Uterus (tissue), 4 donors: ENCODE data around the gene GALNTL6. TPM values are rescaled to one million over a fixed set of nuclear protein-coding genes. Genes with fewer than 3 reads are reported as not detected.

Experiments used
- DNase-seq, 2 donors: peaks; one replicate each; pipeline ENCODE4 v3.0.0-alpha.2; 2019 to 2020
- H3K27ac ChIP-seq, 2 donors: fragments of 200-600 bp; sonication (generic); 1 replicate in 1 of 2; 2 replicates in 1 of 2; pipeline ENCODE4 v1.5.1; 2016 to 2018
- H3K27me3 ChIP-seq, 2 donors: fragments of 200-600 bp; sonication (generic); one replicate each; pipeline ENCODE4 v1.5.1; 2018 to 2019; ENCODE audit warnings: control low read depth in 1 of 2
- H3K36me3 ChIP-seq, 2 donors: fragments of 200-600 bp; sonication (generic); one replicate each; pipeline ENCODE4 v1.5.1; 2019; ENCODE audit warnings: control low read depth in 1 of 2
- H3K4me1 ChIP-seq, 2 donors: fragments of 200-600 bp; sonication (generic); one replicate each; pipeline ENCODE4 v1.5.1; 2018 to 2019; ENCODE audit warnings: control low read depth in 1 of 2
- H3K4me3 ChIP-seq, 2 donors: fragments of 200-600 bp; sonication (generic); 1 replicate in 1 of 2; 2 replicates in 1 of 2; pipeline ENCODE4 v1.5.1; 2018 to 2019; ENCODE audit warnings: mild to moderate bottlenecking in 1 of 2
- H3K9me3 ChIP-seq, 2 donors: fragments of 200-600 bp; sonication (generic); one replicate each; pipeline ENCODE4 v1.5.1; 2019; ENCODE audit warnings: control low read depth in 1 of 2
- CTCF ChIP-seq, 4 experiments: fragments of 200-600 bp in 2 of 4; fragments of 450-650 bp in 2 of 4; sonication (generic) in 2 of 4; IDR thresholded peaks; one replicate each; pipeline ENCODE4 v1.5.1; 2016 to 2019; ENCODE audit warnings: antibody characterized with exemption in 4 of 4, mild to moderate bottlenecking in 2 of 4, moderate library complexity in 1 of 4
- POLR2A ChIP-seq, 2 donors: fragments of 450-650 bp; IDR thresholded peaks; one replicate each; pipeline ENCODE4 v1.6.1; 2016; ENCODE audit warnings: antibody characterized with exemption in 2 of 2, mild to moderate bottlenecking in 1 of 2, moderate library complexity in 1 of 2
- intact Hi-C: fragments of 100-400 bp; cut with DNase I; formaldehyde crosslinking; loops from one replicate; pipeline ENCODE4 v1.15.1; 2023; ENCODE audit warnings: low total_unique reads
- total RNA-seq, 4 donors: library from RNA; depleted of rRNA in 3 of 4; stranded (reverse); fragments of >200 nt in 3 of 4; gene quantifications; one replicate each; pipeline versions ENCODE4 v1.1.0 to v1.2.4, GENCODE V29; 2014 to 2023
- donor health status: DM: yes; HTN: yes; CAD: no.

Gene GALNTL6
- total RNA-seq, 4 donors from 2014 or later: 2.6 TPM; not detected in 3

- intact Hi-C loops: no loop called here
- no peak for DNase-seq
- H3K27me3 ChIP-seq: no peaks in the 10 kb centered on the region
Observed at GRCh38 chr4:172842779-172843178, 1029.6 kb downstream of the GALNTL6 start.

GRCh38 chr4:172843192-172843591, 1030.0 kb downstream of the GALNTL6 start:
- TF ChIP-seq CTCF (IDR thresholded peaks at IDR 0.05) (no peak), POLR2A (IDR thresholded peaks at IDR 0.05) (no peak)
- intact Hi-C loops: no loop called here
- no peaks in the 10 kb centered on the region for H3K36me3 ChIP-seq
- H3K27me3 ChIP-seq: no peaks in the 10 kb centered on the region
- H3K9me3 ChIP-seq: no peaks in the 10 kb centered on the region
- H3K4me1 ChIP-seq: no peaks in the 10 kb centered on the region
- no peak for DNase-seq
- H3K27ac ChIP-seq: no peak overlapping the region
- no peak overlapping the region for H3K4me3 ChIP-seq

More at GRCh38 chr4:172842779-172843178, 1029.6 kb downstream of the GALNTL6 start:
- no peaks in the 10 kb centered on the region for H3K36me3 ChIP-seq
- no peak overlapping the region for H3K4me3 ChIP-seq
- H3K9me3 ChIP-seq: no peaks in the 10 kb centered on the region
- no peak overlapping the region for H3K27ac ChIP-seq
- H3K4me1 ChIP-seq: no peaks in the 10 kb centered on the region
- no peak for TF ChIP-seq CTCF (IDR thresholded peaks at IDR 0.05)
- TF ChIP-seq POLR2A (IDR thresholded peaks at IDR 0.05): no peak

GRCh38 chr4:172844556-172844955, 1031.4 kb downstream of the GALNTL6 start:
- Histone ChIP-seq H3K27me3 (no peaks in the 10 kb centered on the region), H3K9me3 (no peaks in the 10 kb centered on the region), H3K4me1 (no peaks in the 10 kb centered on the region), H3K27ac (no peak overlapping the region), H3K36me3 (no peaks in the 10 kb centered on the region), H3K4me3 (no peak overlapping the region)
- DNase-seq: no peak
- TF ChIP-seq POLR2A (IDR thresholded peaks at IDR 0.05): no peak
- TF ChIP-seq CTCF (IDR thresholded peaks at IDR 0.05): no peak
- intact Hi-C loops: no loop called here

- DNase-seq: no peak
- no peaks in the 10 kb centered on the region for H3K36me3 ChIP-seq
- no peak for TF ChIP-seq POLR2A (IDR thresholded peaks at IDR 0.05)
- no peak for TF ChIP-seq CTCF (IDR thresholded peaks at IDR 0.05)
- H3K27ac ChIP-seq: no peak overlapping the region
- H3K4me1 ChIP-seq: no peaks in the 10 kb centered on the region
- intact Hi-C loops: no loop called here
- H3K9me3 ChIP-seq: no peaks in the 10 kb centered on the region
- H3K27me3 ChIP-seq: no peaks in the 10 kb centered on the region
- H3K4me3 ChIP-seq: no peak overlapping the region
Observed at GRCh38 chr4:172845281-172845680, 1032.1 kb downstream of the GALNTL6 start.

- H3K27me3 ChIP-seq: no peaks in the 10 kb centered on the region
- no peak overlapping the region for H3K27ac ChIP-seq
- H3K9me3 ChIP-seq: no peaks in the 10 kb centered on the region
- no peaks in the 10 kb centered on the region for H3K4me1 ChIP-seq
- H3K36me3 ChIP-seq: no peaks in the 10 kb centered on the region
- intact Hi-C loops: no loop called here
- DNase-seq: no peak
- no peak overlapping the region for H3K4me3 ChIP-seq
- TF ChIP-seq POLR2A (IDR thresholded peaks at IDR 0.05) (no peak), CTCF (IDR thresholded peaks at IDR 0.05) (no peak)
Observed at GRCh38 chr4:172850838-172851237, 1037.6 kb downstream of the GALNTL6 start.
